Brain microvascular endothelial cell (primary cell): ENCODE results near the gene RAB23.

Experiments
- DNase-seq: peaks from one replicate; pipeline ENCODE4 v3.0.0-alpha.2; 2020
- H3K27ac ChIP-seq: fragments of 250-450 bp; sonication (Bioruptor Pico); 2 replicates; pipeline ENCODE4 v1.5.1; 2020; ENCODE audit warnings: mild to moderate bottlenecking, moderate library complexity
- H3K27me3 ChIP-seq: fragments of 250-450 bp; sonication (Bioruptor Pico); replicated peaks from 2 replicates; pipeline ENCODE4 v1.5.1; 2020; ENCODE audit warnings: mild to moderate bottlenecking
- H3K36me3 ChIP-seq: fragments of 250-450 bp; sonication (Bioruptor Pico); replicated peaks from 2 replicates; pipeline ENCODE4 v1.5.1; 2020; ENCODE audit warnings: mild to moderate bottlenecking
- H3K4me3 ChIP-seq: 2 replicates; pipeline ENCODE4 v1.5.1; 2011; ENCODE audit warnings: low read depth, mild to moderate bottlenecking, control low read depth, low read length, moderate library complexity
- in situ Hi-C: cut with HindIII; loops from 2 replicates; pipeline ENCODE4 v1.10.0; 2017; ENCODE audit warnings: low sequenced_read_pairs, low pct_ligation_motif_present
- TF ChIP-seq, protein P1 (sequence below): IDR thresholded peaks from 2 replicates; pipeline ENCODE4 v1.5.1; 2011; ENCODE audit warnings: low read depth, mild to moderate bottlenecking, moderate library complexity, low read length, control low read depth, inconsistent platforms; ENCODE audit errors: missing control alignments

Gene RAB23

DNA sequence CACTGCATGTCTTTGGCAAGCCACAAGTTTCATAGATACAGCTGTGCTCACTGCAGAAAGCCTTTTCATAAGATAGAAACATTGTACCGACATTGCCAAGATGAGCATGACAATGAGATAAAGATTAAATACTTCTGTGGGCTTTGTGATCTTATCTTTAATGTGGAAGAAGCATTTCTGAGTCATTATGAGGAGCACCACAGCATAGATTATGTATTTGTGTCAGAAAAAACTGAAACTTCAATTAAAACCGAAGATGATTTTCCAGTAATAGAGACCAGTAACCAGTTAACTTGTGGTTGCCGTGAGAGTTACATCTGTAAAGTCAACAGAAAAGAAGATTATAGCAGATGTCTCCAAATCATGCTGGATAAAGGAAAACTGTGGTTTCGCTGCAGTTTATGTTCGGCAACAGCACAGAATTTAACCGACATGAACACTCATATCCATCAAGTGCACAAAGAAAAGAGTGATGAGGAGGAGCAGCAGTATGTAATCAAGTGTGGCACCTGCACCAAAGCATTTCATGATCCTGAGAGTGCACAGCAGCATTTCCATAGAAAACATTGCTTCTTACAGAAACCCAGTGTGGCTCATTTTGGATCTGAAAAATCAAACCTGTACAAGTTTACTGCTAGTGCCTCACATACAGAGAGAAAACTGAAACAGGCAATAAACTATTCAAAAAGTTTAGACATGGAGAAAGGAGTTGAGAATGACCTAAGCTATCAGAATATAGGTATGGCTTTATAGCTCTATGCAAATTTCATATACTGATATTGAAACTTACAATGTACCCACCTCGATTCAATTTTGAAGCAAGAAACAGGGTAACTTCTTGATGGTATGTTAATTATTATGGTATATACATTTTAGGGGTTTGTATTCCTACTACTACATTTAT, 73.9 kb downstream of the RAB23 start:
- TF ChIP-seq, protein P1, sequence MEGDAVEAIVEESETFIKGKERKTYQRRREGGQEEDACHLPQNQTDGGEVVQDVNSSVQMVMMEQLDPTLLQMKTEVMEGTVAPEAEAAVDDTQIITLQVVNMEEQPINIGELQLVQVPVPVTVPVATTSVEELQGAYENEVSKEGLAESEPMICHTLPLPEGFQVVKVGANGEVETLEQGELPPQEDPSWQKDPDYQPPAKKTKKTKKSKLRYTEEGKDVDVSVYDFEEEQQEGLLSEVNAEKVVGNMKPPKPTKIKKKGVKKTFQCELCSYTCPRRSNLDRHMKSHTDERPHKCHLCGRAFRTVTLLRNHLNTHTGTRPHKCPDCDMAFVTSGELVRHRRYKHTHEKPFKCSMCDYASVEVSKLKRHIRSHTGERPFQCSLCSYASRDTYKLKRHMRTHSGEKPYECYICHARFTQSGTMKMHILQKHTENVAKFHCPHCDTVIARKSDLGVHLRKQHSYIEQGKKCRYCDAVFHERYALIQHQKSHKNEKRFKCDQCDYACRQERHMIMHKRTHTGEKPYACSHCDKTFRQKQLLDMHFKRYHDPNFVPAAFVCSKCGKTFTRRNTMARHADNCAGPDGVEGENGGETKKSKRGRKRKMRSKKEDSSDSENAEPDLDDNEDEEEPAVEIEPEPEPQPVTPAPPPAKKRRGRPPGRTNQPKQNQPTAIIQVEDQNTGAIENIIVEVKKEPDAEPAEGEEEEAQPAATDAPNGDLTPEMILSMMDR = no peak
- Histone ChIP-seq H3K27ac (peak overlapping the region; percentile 68), H3K27me3 (no peaks in the 10 kb centered on the region), H3K36me3 (peaks cover 13% of the 10 kb centered on the region), H3K4me3 (no peak overlapping the region)
- in situ Hi-C loops = no loop called here
- peak; percentile 21 for DNase-seq

DNA sequence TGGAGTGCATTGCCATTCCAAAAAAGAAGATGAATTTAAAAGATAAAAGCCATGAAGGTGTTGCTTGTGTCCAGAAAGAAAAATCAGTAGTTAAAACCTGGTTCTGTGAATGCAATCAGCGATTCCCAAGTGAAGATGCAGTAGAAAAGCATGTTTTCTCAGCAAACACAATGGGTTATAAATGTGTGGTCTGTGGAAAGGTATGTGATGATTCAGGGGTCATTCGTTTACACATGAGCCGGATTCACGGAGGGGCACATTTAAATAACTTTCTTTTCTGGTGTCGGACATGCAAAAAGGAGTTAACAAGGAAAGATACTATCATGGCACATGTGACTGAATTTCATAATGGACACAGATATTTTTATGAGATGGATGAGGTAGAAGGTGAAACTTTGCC, 74.7 kb downstream of the RAB23 start:
- H3K36me3 ChIP-seq = peaks cover 8% of the 10 kb centered on the region
- H3K4me3 ChIP-seq = no peak overlapping the region
- in situ Hi-C loops = no loop called here
- no peaks in the 10 kb centered on the region for H3K27me3 ChIP-seq
- H3K27ac ChIP-seq = peak overlapping the region; percentile 68
- DNase-seq = peak; percentile 53
- TF ChIP-seq, protein P1 = no peak

DNA sequence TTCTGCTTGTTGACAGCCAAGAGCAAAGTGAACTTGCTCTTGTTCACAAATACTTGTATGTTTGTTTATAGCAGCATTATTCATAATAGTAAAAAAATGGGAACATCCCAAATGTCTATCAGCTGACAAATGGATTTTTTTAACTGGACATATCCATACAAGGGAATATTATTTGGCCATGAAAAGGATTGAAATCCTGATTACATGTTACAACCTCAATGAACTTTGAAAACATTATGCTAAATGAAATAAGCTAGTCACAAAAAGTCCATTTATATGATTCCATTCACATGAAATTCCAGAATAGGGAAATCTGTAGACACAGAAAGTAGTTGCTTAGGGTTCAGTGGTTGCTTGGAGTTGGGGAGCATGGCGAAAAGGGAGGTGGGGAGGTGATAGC, 78.4 kb downstream of the RAB23 start:
- Histone ChIP-seq H3K27me3 (no peaks in the 10 kb centered on the region), H3K27ac (no peak overlapping the region), H3K4me3 (no peak overlapping the region), H3K36me3 (peaks cover 8% of the 10 kb centered on the region)
- TF ChIP-seq, protein P1 = no peak
- DNase-seq = no peak
- in situ Hi-C loops = no loop called here

DNA sequence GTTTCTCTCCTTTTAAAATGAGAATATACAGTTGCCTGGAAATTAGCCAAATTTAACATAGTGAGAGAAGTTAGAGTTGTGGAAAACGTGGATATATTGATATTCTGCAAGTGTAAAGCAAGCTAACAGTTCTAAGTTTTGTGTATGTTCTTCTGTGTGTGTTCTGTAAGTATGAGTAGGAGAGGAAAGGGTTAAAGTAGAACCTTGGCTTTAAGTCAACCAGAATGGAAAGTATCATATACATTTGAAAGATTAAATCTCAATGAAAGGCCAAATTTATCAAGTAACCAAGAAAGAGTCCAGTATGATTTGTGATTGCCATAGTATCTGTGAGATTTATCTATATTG, 80.0 kb downstream of the RAB23 start:
- Histone ChIP-seq H3K27ac (no peak overlapping the region), H3K4me3 (no peak overlapping the region), H3K36me3 (peaks cover 7% of the 10 kb centered on the region), H3K27me3 (no peaks in the 10 kb centered on the region)
- DNase-seq = no peak
- TF ChIP-seq, protein P1 = no peak
- in situ Hi-C loops = no loop called here

DNA sequence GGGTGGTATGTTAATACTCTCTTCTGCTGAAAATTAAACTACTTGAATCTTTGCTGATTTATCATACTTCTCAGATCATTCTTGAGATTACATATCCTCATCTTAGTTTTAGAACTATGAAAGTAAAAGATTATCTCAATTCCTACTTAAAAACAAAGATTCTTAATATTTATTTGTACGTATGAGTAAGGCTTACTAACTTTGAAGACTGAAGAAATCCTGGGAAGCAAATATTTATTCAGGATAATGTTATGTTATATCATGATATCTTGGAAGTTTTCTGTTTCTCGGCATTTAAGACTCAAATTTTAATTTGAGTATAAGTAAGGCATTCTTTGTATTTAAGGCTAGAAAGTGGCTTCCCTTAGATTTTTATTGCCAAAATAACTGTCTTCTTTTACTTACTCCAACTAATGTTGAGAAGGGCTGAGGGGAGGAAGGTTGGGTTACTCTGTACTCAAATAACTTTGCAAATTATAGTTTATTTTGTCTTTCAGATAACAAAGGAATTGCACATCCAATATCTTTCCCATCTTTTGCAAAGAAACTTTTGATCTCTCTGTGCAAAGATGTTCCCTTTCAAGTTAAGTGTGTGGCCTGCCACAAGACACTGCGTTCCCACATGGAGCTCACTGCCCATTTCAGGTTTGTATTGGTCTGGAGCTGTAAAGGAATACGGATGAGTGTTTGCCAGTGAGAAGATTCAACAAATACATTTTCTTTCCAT, 80.5 kb downstream of the RAB23 start:
- no peak overlapping the region for H3K27ac ChIP-seq
- H3K27me3 ChIP-seq = no peaks in the 10 kb centered on the region
- DNase-seq = no peak
- peaks cover 11% of the 10 kb centered on the region for H3K36me3 ChIP-seq
- TF ChIP-seq, protein P1 = no peak
- in situ Hi-C loops = no loop called here
- H3K4me3 ChIP-seq = no peak overlapping the region
